Skeletal muscle tissue (tissue), 4 donors: ENCODE results near the gene WWC2. TPM values are rescaled to one million over a fixed set of nuclear protein-coding genes. Genes with fewer than 3 reads are reported as not detected.
"Not testable (repeated sequence)": the region's sequence is repeated elsewhere in the genome, so short reads cannot be mapped to it uniquely, and the experiment has no call there.

Experiments
- H3K27ac ChIP-seq: one replicate; pipeline ENCODE4 v1.7.0; 2013; ENCODE audit warnings: mild to moderate bottlenecking, low read depth, low read length, inconsistent platforms
- H3K27me3 ChIP-seq, 3 donors: one replicate each; pipeline ENCODE4 v1.7.0; 2013; ENCODE audit warnings: low read length in 3 of 3; ENCODE audit not compliant: control insufficient read depth in 3 of 3, insufficient read depth in 3 of 3
- H3K36me3 ChIP-seq, 3 donors: one replicate each; pipeline ENCODE4 v1.7.0; 2013; ENCODE audit warnings: low read length in 3 of 3; ENCODE audit not compliant: control insufficient read depth in 3 of 3, insufficient read depth in 3 of 3
- H3K4me1 ChIP-seq, 3 donors: one replicate each; pipeline ENCODE4 v1.7.0; 2013; ENCODE audit warnings: low read length in 3 of 3, mild to moderate bottlenecking in 3 of 3; ENCODE audit not compliant: control insufficient read depth in 3 of 3, insufficient read depth in 3 of 3
- H3K4me3 ChIP-seq, 3 donors: one replicate each; pipeline ENCODE4 v1.7.0; 2013; ENCODE audit warnings: low read length in 3 of 3
- H3K9ac ChIP-seq, 3 donors: one replicate each; pipeline ENCODE4 v1.7.0; 2013; ENCODE audit warnings: low read length in 3 of 3, mild to moderate bottlenecking in 3 of 3, moderate library complexity in 2 of 3, low read depth in 1 of 3
- H3K9me3 ChIP-seq, 3 donors: one replicate each; pipeline ENCODE4 v1.7.0; 2013; ENCODE audit warnings: low read length in 3 of 3; ENCODE audit not compliant: control insufficient read depth in 3 of 3
- total RNA-seq: library from RNA; depleted of rRNA; stranded (reverse); fragments of >200 nt; gene quantifications from one replicate; pipeline ENCODE4 v1.2.3, GENCODE V29; 2014
- donor health status: Osteomylitis.

WWC2 gene
- total RNA-seq, 1 donor from 2014 or later: 15.1 TPM

- H3K36me3 ChIP-seq, H3K27ac ChIP-seq, H3K27me3 ChIP-seq, H3K4me1 ChIP-seq, H3K9me3 ChIP-seq, H3K9ac ChIP-seq, H3K4me3 ChIP-seq: not testable (repeated sequence)
Measured at GRCh38 chr4:183324056-183324455, 225.0 kb downstream of the WWC2 start.

GRCh38 chr4:183324619-183325018 is 225.6 kb downstream of the WWC2 start:
- Histone ChIP-seq H3K4me1 (no peaks in the 10 kb centered on the region), H3K9me3 (no peaks in the 10 kb centered on the region), H3K27ac (no peak overlapping the region), H3K27me3 (no peaks in the 10 kb centered on the region), H3K36me3 (no peaks in the 10 kb centered on the region), H3K4me3 (no peak overlapping the region), H3K9ac (no peak overlapping the region)

- H3K27me3 ChIP-seq, H3K27ac ChIP-seq, H3K9ac ChIP-seq, H3K4me3 ChIP-seq, H3K36me3 ChIP-seq, H3K4me1 ChIP-seq, H3K9me3 ChIP-seq: not testable (repeated sequence)
Measured at GRCh38 chr4:183326387-183326786, 227.3 kb downstream of the WWC2 start.

- H3K27ac ChIP-seq: no peak overlapping the region
- H3K9me3 ChIP-seq: no peaks in the 10 kb centered on the region
- no peaks in the 10 kb centered on the region for H3K4me1 ChIP-seq
- H3K36me3 ChIP-seq: no peaks in the 10 kb centered on the region
- no peak overlapping the region for H3K4me3 ChIP-seq
- H3K27me3 ChIP-seq: no peaks in the 10 kb centered on the region
- H3K9ac ChIP-seq: no peak overlapping the region
Measured at GRCh38 chr4:183326853-183327252, 227.8 kb downstream of the WWC2 start.

GRCh38 chr4:183327827-183328226 is 228.8 kb downstream of the WWC2 start:
- H3K27ac ChIP-seq: no peak overlapping the region
- no peak overlapping the region for H3K9ac ChIP-seq
- no peaks in the 10 kb centered on the region for H3K4me1 ChIP-seq
- H3K36me3 ChIP-seq: no peaks in the 10 kb centered on the region
- H3K4me3 ChIP-seq: no peak overlapping the region
- no peaks in the 10 kb centered on the region for H3K9me3 ChIP-seq
- H3K27me3 ChIP-seq: no peaks in the 10 kb centered on the region

- Histone ChIP-seq H3K9ac (no peak overlapping the region), H3K9me3 (no peaks in the 10 kb centered on the region), H3K36me3 (no peaks in the 10 kb centered on the region), H3K27ac (no peak overlapping the region), H3K27me3 (no peaks in the 10 kb centered on the region), H3K4me1 (no peaks in the 10 kb centered on the region), H3K4me3 (no peak overlapping the region)
Measured at GRCh38 chr4:183328832-183329231, 229.8 kb downstream of the WWC2 start.

- Histone ChIP-seq H3K36me3 (no peaks in the 10 kb centered on the region), H3K27ac (no peak overlapping the region), H3K27me3 (no peaks in the 10 kb centered on the region), H3K9ac (no peak overlapping the region), H3K4me3 (no peak overlapping the region), H3K4me1 (no peaks in the 10 kb centered on the region), H3K9me3 (no peaks in the 10 kb centered on the region)
Measured at GRCh38 chr4:183329244-183329643, 230.2 kb downstream of the WWC2 start.

- H3K9me3 ChIP-seq: no peaks in the 10 kb centered on the region
- H3K4me3 ChIP-seq: no peak overlapping the region
- no peaks in the 10 kb centered on the region for H3K36me3 ChIP-seq
- H3K9ac ChIP-seq: no peak overlapping the region
- no peaks in the 10 kb centered on the region for H3K4me1 ChIP-seq
- no peaks in the 10 kb centered on the region for H3K27me3 ChIP-seq
- no peak overlapping the region for H3K27ac ChIP-seq
Measured at GRCh38 chr4:183329954-183330742, 231.1 kb downstream of the WWC2 start.

- H3K36me3 ChIP-seq: no peaks in the 10 kb centered on the region
- no peaks in the 10 kb centered on the region for H3K27me3 ChIP-seq
- no peaks in the 10 kb centered on the region for H3K4me1 ChIP-seq
- H3K9ac ChIP-seq: no peak overlapping the region
- no peak overlapping the region for H3K27ac ChIP-seq
- no peak overlapping the region for H3K4me3 ChIP-seq
- no peaks in the 10 kb centered on the region for H3K9me3 ChIP-seq
Measured at GRCh38 chr4:183330841-183331240, 231.8 kb downstream of the WWC2 start.

- H3K36me3 ChIP-seq: no peaks in the 10 kb centered on the region
- no peak overlapping the region for H3K4me3 ChIP-seq
- peaks cover 0 to under 1% (median 0%) of the 10 kb centered on the region in 3 donors for H3K27me3 ChIP-seq
- H3K27ac ChIP-seq: no peak overlapping the region
- H3K9ac ChIP-seq: no peak overlapping the region
- H3K4me1 ChIP-seq: no peaks in the 10 kb centered on the region
- H3K9me3 ChIP-seq: no peaks in the 10 kb centered on the region
Measured at GRCh38 chr4:183332447-183332846, 233.4 kb downstream of the WWC2 start.
